K562 (cell line): Measurements from ENCODE around the gene GPR89A. TPM values are rescaled to one million over a fixed set of nuclear protein-coding genes. Genes with fewer than 3 reads are reported as not detected.
"Not testable (repeated sequence)": the region's sequence is repeated elsewhere in the genome, so short reads cannot be mapped to it uniquely, and the experiment has no call there.

ENCODE experiments used
- CXXC5 ChIP-seq: fragments of 250-450 bp; sonication (Bioruptor Pico); IDR thresholded peaks from 2 replicates; pipeline ENCODE4 v1.8.0; 2022; ENCODE audit warnings: inconsistent platforms, mild to moderate bottlenecking, moderate library complexity
- E2F6 ChIP-seq, 2 experiments: IDR thresholded peaks; 2 replicates each; pipeline ENCODE4 v1.6.1; 2011; ENCODE audit warnings: borderline replicate concordance in 1 of 2, control low read depth in 1 of 2, low read depth in 1 of 2, low read length in 1 of 2, mild to moderate bottlenecking in 1 of 2, mixed read lengths in 1 of 2, moderate library complexity in 1 of 2; ENCODE audit not compliant: insufficient read depth in 1 of 2, insufficient read length in 1 of 2, poor library complexity in 1 of 2, severe bottlenecking in 1 of 2; ENCODE audit errors: extremely low read depth in 1 of 2
- HDAC1 ChIP-seq, 2 experiments: fragments of 450-650 bp; IDR thresholded peaks; 2 replicates each; pipeline ENCODE4 v1.6.1; 2016 to 2017; ENCODE audit warnings: inconsistent platforms in 1 of 2, mild to moderate bottlenecking in 1 of 2, moderate library complexity in 1 of 2
- HNRNPLL ChIP-seq: fragments of 200-400 bp; formaldehyde crosslinking; IDR thresholded peaks from 2 replicates; pipeline ENCODE4 v1.6.1; 2017; ENCODE audit warnings: low read length, low read depth, mild to moderate bottlenecking; ENCODE audit not compliant: poor library complexity, severe bottlenecking
- JUND ChIP-seq, 2 experiments: IDR thresholded peaks; 2 replicates in 1 of 2; 3 replicates in 1 of 2; pipeline ENCODE4 v1.6.1; 2011; ENCODE audit warnings: borderline replicate concordance in 2 of 2, low read depth in 2 of 2, low read length in 2 of 2, improper control_type of control experiment in 1 of 2, missing biosample characterization in 1 of 2, missing genetic modification characterization in 1 of 2, missing genetic modification reagents in 1 of 2
- MAZ ChIP-seq, 2 experiments: fragments of 450-650 bp in 1 of 2; sonication (generic) in 1 of 2; formaldehyde crosslinking; IDR thresholded peaks in 1 of 2; conservative IDR thresholded peaks in 1 of 2; 2 replicates each; pipeline versions ENCODE4 v1.4.0 to v1.5.0; 2020; ENCODE audit warnings: mild to moderate bottlenecking in 1 of 2, missing genetic modification reagents in 1 of 2
- MNT ChIP-seq, 2 experiments: fragments of 450-650 bp; conservative IDR thresholded peaks; 2 replicates each; pipeline ENCODE4 v1.6.1; 2017; ENCODE audit warnings: mild to moderate bottlenecking in 2 of 2, moderate library complexity in 2 of 2
- MTA1 ChIP-seq: fragments of 450-650 bp; IDR thresholded peaks from 2 replicates; pipeline ENCODE4 v1.6.1; 2017; ENCODE audit warnings: borderline replicate concordance
- NRF1 ChIP-seq, 2 experiments: fragments of 450-650 bp; IDR thresholded peaks in 1 of 2; conservative IDR thresholded peaks in 1 of 2; 2 replicates each; pipeline ENCODE4 v1.6.1; 2014; ENCODE audit warnings: mild to moderate bottlenecking in 2 of 2
- POLR2B ChIP-seq: fragments of 450-650 bp; IDR thresholded peaks from 2 replicates; pipeline ENCODE4 v1.6.1; 2018; ENCODE audit warnings: low read depth; ENCODE audit not compliant: partially characterized antibody
- POLR2G ChIP-seq: fragments of 200-400 bp; formaldehyde crosslinking; IDR thresholded peaks from 2 replicates; pipeline ENCODE4 v1.6.1; 2017; ENCODE audit warnings: low read depth, mild to moderate bottlenecking, antibody characterized with exemption, low read length, moderate library complexity
- POLR2H ChIP-seq: IDR thresholded peaks from 2 replicates; pipeline ENCODE4 v1.6.1; 2016; ENCODE audit warnings: missing genetic modification characterization, low read depth, mild to moderate bottlenecking, control low read depth, missing compliant biosample characterization, moderate library complexity
- RBBP5 ChIP-seq: fragments of 200-600 bp; sonication (generic); IDR thresholded peaks from 2 replicates; pipeline ENCODE4 v1.6.1; 2012; ENCODE audit warnings: borderline replicate concordance, mild to moderate bottlenecking, low read length, control low read depth, inconsistent platforms; ENCODE audit not compliant: insufficient read depth, poor library complexity, severe bottlenecking
- RBFOX2 ChIP-seq: fragments of 200-400 bp; formaldehyde crosslinking; IDR thresholded peaks from 2 replicates; pipeline ENCODE4 v1.6.1; 2017; ENCODE audit warnings: low read depth, mild to moderate bottlenecking, low read length, moderate library complexity
- TAF1 ChIP-seq: IDR thresholded peaks from 2 replicates; pipeline ENCODE4 v1.6.1; 2011; ENCODE audit warnings: mild to moderate bottlenecking, low read length, moderate library complexity; ENCODE audit not compliant: insufficient read depth, control insufficient read depth, severe bottlenecking; ENCODE audit errors: extremely low read depth
- VEZF1 ChIP-seq: fragments of 200-800 bp; sonication (Bioruptor generic); IDR thresholded peaks from 2 replicates; pipeline ENCODE4 v1.6.1; 2017; ENCODE audit warnings: missing genetic modification characterization, missing compliant biosample characterization
- ZBTB12 ChIP-seq: fragments of 250-450 bp; sonication (Bioruptor Pico); IDR thresholded peaks from 2 replicates; pipeline ENCODE4 v1.4.0; 2020
- polyA plus RNA-seq, 8 experiments: library from polyadenylated mRNA; depleted of rRNA in 4 of 8; stranded (reverse) in 5 of 8; unstranded in 3 of 8; fragments of >200 nt; fragmentation: Nextera tagmentation in 2 of 8; fragmentation: Illumina TruSeq in 1 of 8; extraction: Ambion mirVana in 2 of 8; extraction: Trizol in 1 of 8; gene quantifications; 2 replicates each; pipeline versions ENCODE4 v1.2.1 to v1.2.3, GENCODE V29; 2011 to 2014; ENCODE audit warnings: inconsistent platforms in 1 of 8, missing spikeins in 1 of 8
- total RNA-seq, 7 experiments: library from RNA; depleted of rRNA in 6 of 7; stranded (reverse); fragments of >200 nt in 6 of 7; fragmentation: Illumina TruSeq in 2 of 7; extraction: Trizol in 2 of 7; gene quantifications; 2 replicates each; pipeline versions ENCODE4 v1.2.1 to v1.2.3, GENCODE V29; 2011 to 2021; ENCODE audit warnings: low replicate concordance in 1 of 7

GPR89A gene
- total and polyA plus RNA-seq, 9 of the 15 experiments (the other 6 are each of a cell fraction or from before 2014, with no cell fraction given) = 23.0 to 63.4 (median 37.4) TPM

- TF ChIP-seq CXXC5 (CRISPR knock-in tag) = peak; percentile 41
- TF ChIP-seq HNRNPLL = peak; percentile 29
- peak; percentile 89 for TF ChIP-seq POLR2G
- peak in 1 of 2 experiments; percentile 11; a peak in 1 of 4 replicates for TF ChIP-seq NRF1 (conservative IDR thresholded peaks at IDR 0.05 in 1 of 2, IDR thresholded peaks at IDR 0.05 in 1 of 2)
- peak; percentile 71 for TF ChIP-seq POLR2B
- TF ChIP-seq E2F6 (IDR thresholded peaks at IDR 0.05; ENCODE audit: borderline replicate concordance in 1 of 2, extremely low read depth in 1 of 2, insufficient read depth in 1 of 2, insufficient read length in 1 of 2, low read depth in 1 of 2, low read length in 1 of 2, poor library complexity in 1 of 2, severe bottlenecking in 1 of 2) = peak in 1 of 2 experiments; percentile 11
- TF ChIP-seq MTA1 = peak; percentile 93
- TF ChIP-seq VEZF1 (CRISPR knock-in tag) = peak; percentile 64
- peak; percentile 82 for TF ChIP-seq RBFOX2
- TF ChIP-seq TAF1 = peak; percentile 83
- peak; percentile 10; the same call in 1 of the 2 replicates for TF ChIP-seq JUND (IDR thresholded peaks at IDR 0.05; ENCODE audit: borderline replicate concordance, low read depth, low read length)
- not testable (repeated sequence) for TF ChIP-seq JUND (tag; IDR thresholded peaks at IDR 0.05; ENCODE audit: borderline replicate concordance, low read depth, low read length)
- peak in 1 of 2 experiments; percentile 61; a peak in 2 of 4 replicates for TF ChIP-seq HDAC1 (IDR thresholded peaks at IDR 0.05)
- peak; percentile 34 to 48; a peak in 2 of 4 replicates for TF ChIP-seq MAZ (CRISPR knock-in tag; conservative IDR thresholded peaks at IDR 0.05 in 1 of 2, IDR thresholded peaks at IDR 0.05 in 1 of 2)
- TF ChIP-seq POLR2H (tag) = peak; percentile 47; the same call in 1 of the 2 replicates
- peak; percentile 36 to 71; a peak in 3 of 4 replicates for TF ChIP-seq MNT (conservative IDR thresholded peaks at IDR 0.05)
- peak; percentile 74 for TF ChIP-seq ZBTB12 (CRISPR knock-in tag)
- TF ChIP-seq RBBP5 = peak; percentile 68
Measured at GRCh38 chr1:145607833-145608733, at the start of gene GPR89A (continued).
